ENCODE data around the gene ARSG.
"Not testable (repeated sequence)": the region's sequence is repeated elsewhere in the genome, so short reads cannot be mapped to it uniquely, and the experiment has no call there.

Gene ARSG

DNA sequence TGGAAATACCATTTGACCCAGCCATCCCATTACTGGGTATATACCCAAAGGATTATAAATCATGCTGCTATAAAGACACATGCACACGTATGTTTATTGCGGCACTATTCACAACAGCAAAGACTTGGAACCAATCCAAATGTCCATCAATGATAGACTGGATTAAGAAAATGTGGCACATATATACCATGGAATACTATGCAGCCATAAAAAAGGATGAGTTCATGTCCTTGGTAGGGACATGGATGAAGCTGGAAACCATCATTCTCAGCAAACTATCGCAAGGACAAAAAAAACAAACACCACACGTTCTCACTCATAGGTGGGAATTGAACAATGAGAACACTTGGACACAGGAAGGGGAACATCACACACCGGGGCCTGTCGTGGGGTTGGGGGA, 9.3 kb upstream of the ARSG start:
- not testable (repeated sequence) for DNase-seq

DNA sequence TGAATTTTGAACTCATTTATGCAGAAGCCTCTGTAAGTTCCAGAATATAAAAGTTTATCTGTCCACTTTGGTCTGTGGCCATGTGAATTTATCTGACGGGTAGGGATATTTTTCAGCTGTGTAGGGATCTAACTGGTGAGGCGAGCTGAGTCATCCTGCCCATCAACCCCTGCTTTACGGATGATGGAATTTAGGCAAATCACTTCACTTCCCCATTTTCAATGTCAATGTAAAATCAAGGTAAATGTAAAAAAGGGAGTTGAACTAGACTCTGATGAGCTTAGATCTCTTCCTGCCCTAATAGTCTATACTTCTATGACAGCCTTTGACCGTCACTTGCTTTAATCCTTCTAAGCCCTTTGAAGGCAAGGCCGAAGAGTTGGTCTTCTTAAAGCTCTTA, 2.9 kb upstream of the ARSG start:
- DNase-seq, result no peak

DNA sequence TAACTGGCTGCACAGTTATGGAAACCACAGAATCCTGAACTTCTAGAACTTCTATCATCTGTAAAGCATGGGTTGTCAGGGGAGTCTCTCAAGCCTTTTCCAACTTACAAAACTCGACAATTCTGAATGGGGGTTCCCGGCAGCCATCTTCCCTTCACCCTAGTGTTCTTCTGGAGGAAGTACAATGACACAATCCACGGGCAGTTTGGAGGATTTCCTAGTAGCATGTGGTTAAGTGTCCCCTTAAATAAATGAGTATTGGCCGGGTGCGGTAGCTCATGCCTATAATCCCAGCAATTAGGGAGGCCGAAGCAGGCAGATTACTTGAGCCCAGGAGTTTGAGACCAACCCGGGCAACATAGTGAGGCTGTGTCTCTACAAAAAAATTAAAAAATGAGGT, 2.5 kb upstream of the ARSG start:
- DNase-seq, result no peak

DNA sequence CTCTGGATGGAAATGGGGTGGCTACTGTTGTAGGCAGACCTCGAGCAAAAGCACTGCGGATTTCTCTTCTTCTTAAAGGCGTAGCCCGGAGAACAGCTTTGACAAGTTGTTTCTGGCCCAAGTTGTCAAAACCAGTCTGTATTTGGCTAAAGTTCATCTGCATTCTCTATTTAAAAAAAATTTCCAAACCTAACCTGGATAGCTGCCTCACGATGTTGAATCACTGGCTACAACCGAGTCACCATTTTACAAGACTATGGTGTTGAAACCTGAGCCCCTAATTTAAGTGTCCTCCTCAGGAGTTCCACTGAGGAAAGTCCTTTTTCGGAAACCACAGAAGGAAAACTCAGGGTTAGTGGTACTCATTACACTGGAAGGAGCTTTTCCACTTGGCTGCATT, 1.8 kb upstream of the ARSG start:
- no peak for DNase-seq

DNA sequence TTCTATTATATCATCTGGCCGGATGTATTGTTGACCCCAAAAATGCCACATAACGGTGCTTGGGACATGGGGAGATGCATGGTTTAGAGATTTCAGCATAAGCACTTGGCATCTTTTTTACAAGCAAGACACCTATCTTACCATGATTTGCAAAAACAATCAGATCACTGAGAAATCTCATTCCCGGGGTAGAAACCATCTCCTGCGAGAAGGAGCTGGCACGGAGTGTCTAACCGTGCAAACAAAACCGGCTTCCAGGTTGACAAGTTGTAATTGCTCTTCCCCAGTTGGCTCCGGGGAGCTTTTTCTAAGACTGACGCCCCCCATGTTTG, 1.4 kb upstream of the ARSG start:
- no peak for DNase-seq

DNA sequence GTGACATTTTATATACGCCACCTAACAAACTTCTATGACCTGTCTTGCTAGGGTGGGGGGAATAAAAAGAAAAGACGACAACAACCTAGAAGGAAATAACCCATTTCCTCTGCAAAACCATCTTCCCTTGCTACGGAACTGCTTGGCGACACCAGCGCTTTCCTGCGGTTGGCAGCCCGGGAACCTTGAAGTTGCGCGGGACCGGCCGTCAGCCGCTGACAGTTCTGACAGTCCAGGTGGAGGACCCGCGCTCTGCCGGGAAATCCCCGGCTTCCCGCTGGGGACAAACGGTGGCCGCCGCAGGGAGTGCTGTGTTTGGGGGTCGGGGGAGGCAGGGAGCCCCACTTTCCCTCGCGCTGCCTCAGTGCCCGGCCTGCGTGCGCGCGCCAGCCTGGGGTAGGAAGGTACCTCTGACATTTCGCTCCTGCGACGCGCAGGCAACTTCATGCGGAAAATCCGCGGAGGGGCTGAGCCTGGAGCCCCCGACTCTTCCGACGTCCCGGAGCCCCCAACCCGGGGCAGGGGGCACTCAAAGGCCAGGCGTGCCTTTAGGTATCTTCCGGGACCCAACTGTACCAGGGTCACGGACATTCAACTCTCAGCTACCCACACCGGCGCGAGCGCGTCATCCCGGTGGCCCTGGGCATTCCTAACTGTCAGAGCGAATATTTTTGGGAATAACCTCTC, 884 bp upstream of the ARSG start:
- DNase-seq, result peak; percentile 43 to 46

DNA sequence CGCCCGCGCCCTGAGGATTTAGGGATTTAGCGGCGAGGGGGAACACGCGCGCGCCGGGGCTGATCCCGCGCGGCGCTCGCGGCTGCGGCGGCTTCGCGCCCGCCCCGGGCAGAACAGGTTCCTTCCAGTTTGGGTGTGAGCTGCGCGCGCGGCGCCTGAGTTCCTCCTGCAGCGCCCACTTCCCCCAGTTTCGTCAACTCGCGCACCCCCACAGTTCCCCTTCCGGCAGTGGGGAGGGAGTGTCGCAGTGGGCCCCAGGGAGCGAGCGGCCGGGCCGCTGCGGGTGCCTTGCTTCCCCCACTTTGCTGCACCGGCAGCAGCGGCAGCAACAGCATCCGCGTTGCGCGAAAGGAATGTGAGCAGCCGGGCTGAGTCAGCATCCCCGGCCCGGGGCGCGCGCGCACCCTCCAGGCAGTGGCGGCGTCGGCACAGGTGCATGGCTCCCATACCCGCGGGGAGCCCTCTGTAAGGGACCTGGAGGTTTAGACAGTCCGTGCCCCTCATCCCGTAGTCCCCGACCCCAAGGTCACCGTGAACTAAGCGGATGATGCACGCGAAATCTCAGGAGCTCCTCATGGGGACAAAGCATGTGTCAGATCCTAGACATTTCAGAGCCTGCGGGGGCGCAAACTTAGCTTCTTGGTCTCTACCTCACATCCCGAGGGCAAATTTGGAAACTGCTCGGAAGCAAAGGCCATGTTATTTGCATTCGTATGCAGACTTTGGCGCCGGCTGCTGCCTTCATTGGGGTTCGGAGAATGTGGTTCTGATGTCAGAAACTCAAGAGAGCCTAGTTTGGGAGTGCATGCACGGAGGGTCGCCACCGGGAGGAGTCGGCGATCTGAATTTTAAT, 767 bp downstream of the ARSG start:
- DNase-seq, result peak; percentile 82 to 90

DNA sequence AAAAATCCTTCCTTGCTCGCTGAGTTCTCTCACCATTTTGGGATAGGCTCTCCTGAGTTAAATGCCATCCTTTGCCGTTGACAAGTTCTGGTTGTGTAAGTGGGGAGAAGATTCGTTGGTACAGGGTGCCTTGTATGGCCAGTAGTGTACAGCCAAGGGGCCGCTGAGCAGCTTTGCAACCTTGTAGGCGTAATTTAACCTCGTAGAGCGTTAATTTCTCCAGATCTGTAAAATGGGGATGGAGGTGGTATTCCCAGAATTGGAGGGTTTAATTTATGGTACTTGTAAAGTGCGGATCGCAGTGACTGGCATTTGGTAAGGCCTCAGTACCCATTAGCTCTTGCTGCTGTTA, 1.4 kb downstream of the ARSG start:
- no peak for DNase-seq

DNA sequence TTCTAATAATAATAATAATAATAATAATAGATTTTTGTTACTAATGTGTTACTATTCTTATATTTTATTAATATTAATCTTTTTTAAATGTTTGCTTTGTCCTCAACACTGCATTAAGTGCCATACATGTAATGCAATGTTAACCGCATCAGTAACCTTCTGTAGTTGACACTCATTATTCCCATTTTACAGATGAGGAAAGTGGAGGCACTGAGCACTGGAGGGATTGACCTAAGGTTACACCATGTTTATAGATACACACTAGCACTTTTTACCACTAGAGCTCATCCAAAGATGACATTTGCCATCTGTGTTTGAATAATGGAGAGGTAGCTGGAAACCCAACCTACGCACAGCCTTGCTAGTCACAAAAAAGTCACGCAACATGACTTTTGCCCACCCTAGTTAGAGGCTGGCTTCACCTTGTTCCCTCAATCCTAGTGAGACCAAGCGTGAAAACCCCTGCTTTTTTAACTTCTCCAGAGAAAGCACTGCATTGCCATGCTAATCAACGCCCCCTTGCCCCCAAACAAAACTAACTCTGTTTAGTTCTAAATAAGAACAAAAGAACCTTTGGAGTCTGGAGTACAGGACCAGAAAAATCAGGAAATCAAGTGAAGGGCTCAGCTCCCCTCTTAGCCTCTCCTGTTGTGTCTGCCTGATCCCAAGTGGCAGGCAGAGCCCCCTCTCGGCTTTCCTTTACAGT, 2.3 kb downstream of the ARSG start:
- DNase-seq, result no peak

DNA sequence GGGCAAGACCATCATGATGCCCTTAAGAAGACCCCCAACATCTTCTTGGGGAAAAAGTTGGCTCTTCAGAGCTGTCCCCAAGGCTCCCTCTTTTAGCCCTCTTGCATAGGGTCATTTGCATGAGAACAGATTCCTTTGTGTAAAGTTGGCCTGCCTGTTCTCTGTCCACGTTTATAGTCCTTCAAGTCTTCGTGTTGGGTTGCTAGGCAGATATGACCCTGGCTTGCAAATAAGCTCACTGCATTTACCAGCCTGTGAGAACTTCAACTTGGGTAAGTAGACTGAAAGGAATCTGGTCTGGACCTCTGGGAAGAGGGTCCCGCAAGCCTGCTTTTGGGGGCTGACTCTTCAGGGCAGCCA, 2.9 kb downstream of the ARSG start:
- no peak for DNase-seq

DNA sequence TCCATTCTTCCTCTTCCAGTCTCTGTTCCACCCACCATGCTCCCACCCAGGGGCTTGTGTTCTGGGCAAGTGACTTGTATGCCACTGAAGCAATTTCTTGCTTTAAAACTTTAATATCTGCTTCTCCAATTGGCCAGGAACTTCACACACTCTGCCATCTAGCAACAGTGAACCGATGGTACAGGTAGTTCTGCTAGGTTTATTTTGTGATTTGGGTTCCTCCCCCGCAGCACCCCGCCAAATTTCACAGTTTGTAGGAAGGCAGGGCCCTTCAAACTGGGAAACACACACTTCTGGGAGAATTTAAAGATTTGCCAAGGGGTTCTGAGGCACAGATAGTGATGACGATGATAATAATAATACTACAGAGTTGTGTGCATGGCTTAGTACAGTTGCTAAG, 3.3 kb downstream of the ARSG start:
- DNase-seq, result no peak

DNA sequence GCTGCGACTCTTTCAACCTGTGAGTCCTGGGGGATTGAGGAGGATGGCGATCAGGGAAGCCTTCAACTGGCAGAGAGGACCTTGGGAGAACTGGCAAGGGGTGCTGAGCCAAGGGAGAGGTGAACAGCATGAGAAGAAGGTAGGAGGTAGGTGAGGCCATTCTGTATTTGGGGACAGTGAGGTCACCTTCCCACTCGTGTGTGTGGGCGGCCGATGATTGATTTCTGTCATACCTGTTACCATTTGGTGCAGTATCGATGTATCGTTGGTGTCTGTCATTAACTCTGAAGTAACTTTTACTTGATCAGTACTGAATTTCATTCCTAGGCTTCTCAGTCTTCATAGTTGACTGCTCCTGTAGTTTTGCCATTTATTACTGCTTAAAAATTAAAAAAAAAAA, 3.8 kb downstream of the ARSG start:
- peak; percentile 41 to 43 for DNase-seq

DNA sequence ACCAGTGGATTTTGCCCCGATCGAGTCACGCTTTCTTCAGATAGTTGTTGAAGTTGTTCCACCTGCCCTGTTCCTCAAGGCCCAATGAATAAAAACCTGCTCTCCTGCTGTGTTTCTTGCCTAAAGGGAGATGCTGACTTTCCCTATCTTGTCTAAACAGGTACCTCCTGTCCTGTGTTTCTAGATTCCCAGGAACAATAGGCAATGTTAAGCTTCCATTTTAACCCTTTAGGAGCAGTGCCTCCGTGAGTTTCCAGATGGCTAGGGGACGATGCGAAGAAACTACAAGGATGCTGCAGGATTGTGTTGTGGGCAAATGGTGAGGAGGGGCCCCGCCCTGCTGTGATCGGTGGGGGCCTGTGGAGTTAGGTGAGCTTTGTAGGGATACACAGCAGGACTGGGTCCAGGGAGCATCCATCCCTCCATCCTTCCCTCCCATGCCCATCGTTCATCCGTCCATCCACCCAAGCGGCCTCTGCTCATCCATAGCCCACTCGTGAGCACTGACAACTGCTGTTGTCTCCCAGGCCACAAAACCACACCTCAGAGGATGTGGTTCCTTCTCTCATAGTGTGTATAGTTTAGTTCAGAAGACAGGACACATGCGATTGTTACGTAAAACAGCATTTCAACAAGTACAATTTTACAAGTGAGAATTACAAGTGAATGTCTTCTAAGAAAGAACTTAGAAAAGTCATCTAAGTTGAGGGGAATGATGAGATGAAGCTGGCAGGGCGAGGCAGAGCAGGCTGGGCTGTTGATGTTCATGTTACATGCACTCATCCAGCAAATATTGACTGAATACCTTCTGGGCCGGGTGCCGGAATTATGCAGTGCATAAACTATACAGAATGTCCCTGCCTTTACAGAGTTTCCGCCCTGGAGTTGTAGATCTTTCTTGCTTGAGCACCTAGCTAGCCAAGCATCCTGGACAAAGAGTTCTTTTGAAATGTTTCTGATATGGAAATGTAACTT, 5.2 kb downstream of the ARSG start:
- peak in 1 of 2 experiments; percentile 21 for DNase-seq

DNA sequence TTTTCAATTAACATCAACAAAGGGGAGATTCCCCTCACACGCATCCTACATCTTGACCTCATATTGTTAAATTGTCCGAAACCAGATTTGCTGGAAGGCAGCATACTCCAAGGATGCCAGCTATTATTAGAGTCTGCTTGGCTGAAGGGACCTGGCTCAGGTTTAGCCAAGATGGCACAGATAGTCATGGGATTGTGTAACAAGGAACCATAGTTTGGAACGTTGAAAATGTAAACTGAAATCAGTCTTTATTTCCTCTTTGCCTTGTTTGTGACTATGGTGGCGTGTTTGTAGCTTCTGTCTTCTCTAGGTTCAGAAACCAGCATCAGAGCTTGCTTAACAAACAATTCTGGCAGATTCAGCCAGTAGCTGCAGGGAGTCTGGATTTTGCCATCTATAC, 5.9 kb downstream of the ARSG start:
- DNase-seq, result no peak

DNA sequence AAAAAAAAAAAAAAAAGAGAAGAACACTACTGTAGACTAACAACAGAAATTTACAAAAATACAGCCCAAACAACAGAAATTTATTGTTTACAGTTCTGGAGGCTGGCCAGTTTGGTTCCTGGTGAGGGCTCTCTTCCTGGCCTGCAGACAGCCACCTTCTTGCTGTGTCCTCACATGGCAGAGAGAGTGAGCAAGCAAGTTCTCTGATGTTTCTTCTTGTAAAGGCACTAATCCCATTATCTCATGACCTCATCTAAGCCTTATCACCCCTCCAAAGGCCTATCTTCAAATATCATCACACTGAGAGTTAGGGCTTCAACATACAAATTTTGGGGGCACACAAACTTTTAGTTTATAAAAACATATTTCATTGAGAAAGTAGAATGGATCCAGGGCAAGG, 7.3 kb downstream of the ARSG start:
- no peak for DNase-seq

DNA sequence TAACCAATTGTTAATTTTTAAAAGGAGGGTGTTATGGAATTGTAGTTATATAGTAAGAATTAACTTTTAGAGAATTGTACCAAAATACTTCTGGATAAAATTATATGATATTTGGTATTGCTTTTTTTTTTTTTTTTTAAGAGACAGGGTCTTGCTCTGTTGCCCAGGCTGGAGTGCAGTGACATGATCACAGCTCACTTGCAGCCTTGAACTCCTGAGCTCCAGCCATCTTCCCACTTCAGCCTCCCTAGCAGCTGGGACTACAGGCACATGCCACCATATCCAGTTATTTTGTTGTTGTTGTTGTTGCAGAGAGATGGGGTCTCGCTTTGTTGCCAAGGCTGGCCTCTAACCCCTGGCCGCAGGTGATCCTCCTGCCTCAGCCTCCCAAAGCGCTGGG, 8.5 kb downstream of the ARSG start:
- no peak for DNase-seq

DNA sequence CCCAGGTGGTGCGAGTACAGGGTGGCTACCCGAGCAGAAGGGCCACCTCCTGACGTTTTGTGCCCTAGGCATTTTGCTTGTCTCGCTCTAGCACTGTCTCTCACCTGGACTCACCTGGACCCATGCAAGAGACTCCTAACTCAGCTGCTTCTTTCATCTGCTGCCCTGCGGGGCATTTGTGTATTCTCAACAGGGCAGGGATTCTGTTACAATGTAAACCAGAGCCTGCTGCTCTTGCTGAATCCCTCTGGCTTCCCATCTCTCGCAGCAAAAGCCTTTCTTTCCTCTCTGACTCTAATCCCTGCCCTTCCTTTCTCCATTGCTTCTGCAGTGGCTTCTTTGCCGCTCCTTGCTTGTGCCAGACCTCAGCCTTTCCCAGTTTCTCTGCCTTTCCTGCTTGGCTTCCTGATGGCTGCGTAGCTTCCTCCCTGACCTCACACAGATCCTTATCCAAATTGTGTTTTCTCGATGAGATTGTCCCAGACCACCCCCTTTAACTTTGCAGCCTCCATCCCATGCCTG, 10.2 kb downstream of the ARSG start:
- DNase-seq, result no peak

DNA sequence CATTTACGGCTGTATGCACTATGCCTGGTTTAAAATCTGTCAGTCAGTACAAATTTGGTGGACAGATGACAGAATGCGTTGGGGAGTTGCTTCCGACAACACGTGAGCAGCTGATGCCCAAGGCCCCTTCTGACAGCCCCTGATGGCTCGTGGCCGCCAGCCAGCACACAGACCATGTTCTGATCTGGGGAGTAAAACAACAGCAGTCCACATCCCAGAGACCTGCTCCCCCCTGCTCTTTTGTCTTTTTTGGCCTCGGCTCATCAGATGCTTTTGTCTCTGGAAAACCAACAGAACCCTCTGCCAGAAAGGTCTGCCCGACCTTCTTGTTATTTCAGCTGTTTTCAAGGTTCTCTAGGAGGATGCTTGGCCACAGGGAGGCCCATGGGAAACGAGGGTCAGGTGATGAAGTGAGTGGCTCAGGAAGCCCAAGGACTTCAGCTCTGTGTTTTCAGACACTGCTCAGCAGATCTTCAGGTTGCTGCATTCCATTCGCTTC, 10.8 kb downstream of the ARSG start:
- DNase-seq, result no peak

DNA sequence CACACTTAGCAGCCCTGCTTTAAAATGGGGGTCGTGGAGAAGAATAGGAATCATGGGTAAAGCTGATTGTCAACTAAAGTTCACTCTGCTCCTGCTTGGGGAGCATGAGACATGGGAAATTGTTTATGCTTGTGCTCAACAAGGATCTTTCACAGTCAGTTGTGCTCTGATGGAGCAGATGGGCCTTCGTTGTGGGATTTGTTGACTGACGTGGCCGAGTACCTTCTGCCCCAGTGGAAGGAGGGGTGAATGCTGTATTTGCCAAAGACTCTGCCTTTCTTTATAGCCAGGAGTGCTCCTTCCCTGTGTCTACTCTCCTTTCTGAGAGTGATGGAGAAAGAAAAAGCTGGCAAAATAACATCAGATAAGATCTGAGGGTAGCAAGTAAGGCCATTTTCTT, 11.4 kb downstream of the ARSG start:
- DNase-seq, result no peak

DNA sequence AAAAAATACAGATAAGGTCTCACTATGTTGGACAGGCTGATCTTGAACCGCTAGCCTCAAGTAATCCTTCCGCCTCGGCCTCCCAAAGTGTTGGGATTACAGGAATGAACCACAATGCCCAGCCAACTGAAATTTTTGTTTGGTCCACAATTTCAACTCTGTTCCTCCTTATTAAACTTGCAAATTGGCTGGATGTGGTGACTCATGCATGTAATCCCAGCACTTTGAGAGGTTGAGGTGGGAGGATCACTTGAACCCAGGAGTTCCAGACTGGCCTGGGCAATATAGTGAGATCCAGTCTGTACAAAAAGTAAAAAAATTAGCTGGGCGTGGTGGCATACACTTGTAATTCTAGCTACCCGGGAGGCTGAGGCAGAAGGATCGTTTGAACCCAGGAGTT, 13.4 kb downstream of the ARSG start:
- no peak for DNase-seq

DNA sequence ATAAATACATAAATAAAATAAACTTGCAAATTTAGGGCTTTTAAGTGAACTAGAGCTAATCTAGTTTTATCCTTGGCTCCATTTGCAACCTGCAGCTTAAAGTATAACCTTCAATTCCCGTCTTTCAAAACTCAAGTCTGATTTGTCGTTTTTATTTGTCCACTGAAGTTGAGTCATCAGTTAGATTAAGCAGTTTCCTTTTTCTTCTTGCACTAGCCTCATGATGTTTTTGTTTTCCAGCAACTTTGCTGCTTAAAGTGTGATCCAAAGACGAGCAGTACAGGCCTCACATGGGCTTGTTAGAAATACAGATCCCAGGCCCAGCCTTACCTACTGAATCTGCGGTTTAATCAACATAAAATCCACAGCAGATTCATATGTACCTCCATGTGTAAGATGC, 13.8 kb downstream of the ARSG start:
- DNase-seq, result no peak

DNA sequence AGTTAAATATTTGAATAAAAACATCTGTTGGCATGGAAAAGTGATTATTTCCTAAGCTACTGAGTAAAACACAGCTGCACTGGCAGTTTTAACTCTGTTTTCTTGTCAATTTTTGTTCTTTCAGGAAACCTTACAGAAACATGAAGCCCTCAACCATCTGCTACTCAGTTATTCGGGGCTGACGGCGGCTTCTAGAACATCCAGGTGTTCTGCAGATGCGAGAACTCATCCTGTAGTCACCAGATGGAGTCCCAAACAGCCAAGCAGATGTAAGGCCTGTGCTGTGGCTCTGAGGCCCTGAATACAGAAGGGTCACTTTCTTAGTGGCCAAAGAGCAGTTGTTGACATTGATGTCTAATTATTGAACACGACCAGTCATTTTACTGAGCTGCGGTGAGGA, 15.5 kb downstream of the ARSG start:
- DNase-seq, result no peak

DNA sequence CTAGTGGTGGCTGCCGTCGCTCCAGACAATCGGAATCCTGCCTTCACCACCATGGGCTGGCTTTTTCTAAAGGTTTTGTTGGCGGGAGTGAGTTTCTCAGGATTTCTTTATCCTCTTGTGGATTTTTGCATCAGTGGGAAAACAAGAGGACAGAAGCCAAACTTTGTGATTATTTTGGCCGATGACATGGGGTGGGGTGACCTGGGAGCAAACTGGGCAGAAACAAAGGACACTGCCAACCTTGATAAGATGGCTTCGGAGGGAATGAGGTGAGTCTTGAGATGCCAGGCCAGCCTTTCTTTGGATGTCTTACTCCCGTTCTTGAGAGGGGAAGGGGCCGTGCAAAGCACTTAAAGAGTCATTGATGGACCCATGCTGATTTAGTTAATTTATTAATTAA, 16.1 kb downstream of the ARSG start:
- no peak for DNase-seq
